IPS DF 19.7 (cell line): ENCODE data around the gene CHMP4B.
"Not testable (repeated sequence)": the region's sequence is repeated elsewhere in the genome, so short reads cannot be mapped to it uniquely, and the experiment has no call there.

Source experiments
- DNase-seq: peaks from one replicate; pipeline ENCODE4 v3.0.0-alpha.2; 2013; ENCODE audit warnings: low read depth, low spot score

The CHMP4B gene

DNA sequence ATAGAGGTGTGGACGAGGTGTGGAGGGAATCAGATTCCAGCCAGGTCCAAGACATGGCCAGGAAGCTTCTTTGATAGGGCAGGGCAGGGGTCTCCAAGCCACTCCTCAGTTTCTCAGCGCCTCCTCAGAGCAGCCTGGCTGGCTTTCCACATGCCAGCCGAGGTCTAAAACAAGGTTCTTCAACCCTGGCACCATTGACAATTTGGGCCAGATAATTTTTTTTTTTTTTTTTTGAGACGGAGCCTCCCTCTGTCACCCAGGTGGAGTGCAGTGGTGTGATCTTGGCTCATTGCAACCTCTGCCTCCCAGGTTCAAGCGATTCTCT, 21.3 kb upstream of the CHMP4B start:
- DNase-seq, result no peak

DNA sequence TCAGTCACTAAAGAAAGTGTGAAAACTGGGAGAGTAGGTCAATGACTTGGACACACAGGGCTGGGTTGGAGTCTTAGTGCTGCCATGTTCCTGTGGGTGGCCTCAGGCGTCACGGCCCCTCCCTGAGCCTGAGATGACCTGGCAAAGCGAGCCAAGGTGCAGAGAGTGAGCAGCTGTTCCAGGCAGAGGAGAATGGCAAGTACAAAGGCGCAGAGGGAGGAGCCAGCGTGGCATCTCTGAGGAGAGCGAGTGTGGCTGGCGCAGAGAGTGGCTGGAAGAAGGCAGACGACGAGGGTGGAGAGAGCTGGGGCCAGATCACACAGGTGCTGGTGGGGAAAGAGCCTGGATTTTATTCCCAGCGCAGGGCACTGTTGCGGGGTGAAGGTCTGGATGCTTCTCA, 20.6 kb upstream of the CHMP4B start:
- DNase-seq, result no peak

DNA sequence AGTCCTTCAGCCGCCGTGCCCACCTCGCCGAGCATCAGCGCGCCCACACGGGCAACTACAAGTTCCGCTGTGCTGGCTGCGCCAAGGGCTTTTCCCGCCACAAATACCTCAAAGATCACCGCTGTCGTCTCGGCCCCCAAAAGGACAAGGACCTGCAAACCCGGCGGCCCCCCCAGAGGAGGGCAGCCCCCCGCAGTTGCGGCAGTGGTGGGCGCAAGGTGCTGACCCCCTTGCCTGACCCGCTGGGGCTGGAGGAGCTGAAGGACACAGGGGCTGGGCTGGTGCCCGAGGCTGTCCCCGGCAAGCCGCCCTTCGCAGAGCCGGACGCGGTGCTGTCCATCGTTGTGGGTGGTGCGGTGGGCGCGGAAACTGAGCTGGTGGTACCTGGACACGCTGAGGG, 20.1 kb upstream of the CHMP4B start:
- no peak for DNase-seq

DNA sequence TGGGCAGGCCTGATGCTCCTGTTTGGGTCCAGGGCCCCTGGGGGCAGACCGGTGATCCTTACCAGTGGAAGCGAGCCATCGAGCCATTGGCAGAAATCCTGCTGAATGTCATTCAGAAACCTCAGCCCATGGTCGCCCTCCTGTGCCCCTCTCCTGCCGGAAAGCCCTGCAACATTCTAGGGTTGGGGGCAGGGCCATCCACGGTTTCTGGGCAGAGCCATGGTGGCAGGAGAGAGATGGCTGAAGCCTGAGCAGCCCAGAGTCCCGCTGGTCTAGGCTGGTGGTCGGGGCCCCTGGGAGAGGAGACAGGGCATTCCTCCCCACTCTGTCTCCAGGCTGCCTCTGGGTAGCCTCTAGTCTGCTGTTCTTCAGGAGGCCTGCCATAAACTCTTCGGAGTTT, 19.6 kb upstream of the CHMP4B start:
- DNase-seq, result no peak

DNA sequence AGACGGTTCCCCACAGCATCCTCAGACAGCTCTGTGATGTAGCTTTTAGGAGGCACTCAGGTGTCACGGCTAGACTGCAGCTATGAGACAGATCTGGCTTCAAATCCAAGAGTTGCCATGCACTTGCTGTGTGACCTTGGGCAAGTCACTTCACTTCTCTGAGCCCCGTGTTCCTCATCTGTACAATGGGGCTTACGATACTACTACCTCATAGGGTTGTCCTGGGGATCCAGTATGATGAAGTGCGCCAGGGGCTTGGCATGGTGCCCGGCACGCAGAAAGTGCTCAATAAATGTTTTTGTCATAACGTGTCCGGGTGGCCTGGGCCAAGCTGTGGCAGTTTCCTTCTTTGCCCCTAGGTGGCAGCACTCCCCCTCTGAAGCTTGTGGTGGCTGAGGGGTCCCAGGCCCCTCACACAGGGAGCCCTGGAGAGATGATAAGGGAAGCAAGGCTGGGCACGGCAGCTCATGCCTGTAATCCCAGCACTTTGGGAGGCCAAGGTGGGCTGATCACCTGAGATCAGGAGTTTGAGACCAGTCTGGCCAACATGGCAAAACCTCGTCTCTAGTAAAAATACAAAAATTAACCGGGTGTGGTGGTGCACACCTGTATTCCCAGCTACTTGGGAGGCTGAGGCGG, 19.1 kb upstream of the CHMP4B start:
- DNase-seq, result no peak

DNA sequence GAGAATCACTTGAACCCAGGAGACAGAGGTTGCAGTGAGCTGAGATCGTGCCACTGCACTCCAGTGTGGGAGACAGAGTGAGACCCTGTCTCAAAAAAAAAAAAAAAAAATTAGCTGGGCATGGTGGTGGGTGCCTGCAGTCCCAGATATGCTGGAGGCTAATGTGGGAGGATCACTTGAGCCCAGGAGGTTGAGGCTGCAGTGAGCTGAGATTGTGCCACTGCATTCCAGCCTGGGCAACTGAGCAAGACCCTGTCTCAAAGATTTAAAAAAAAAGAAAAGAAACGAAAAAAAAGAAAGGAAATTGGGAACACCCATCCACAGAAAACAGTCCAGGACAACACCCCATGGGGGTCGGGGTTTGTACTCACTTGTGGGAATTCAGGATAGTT, 18.6 kb upstream of the CHMP4B start:
- DNase-seq, result not testable (repeated sequence)

DNA sequence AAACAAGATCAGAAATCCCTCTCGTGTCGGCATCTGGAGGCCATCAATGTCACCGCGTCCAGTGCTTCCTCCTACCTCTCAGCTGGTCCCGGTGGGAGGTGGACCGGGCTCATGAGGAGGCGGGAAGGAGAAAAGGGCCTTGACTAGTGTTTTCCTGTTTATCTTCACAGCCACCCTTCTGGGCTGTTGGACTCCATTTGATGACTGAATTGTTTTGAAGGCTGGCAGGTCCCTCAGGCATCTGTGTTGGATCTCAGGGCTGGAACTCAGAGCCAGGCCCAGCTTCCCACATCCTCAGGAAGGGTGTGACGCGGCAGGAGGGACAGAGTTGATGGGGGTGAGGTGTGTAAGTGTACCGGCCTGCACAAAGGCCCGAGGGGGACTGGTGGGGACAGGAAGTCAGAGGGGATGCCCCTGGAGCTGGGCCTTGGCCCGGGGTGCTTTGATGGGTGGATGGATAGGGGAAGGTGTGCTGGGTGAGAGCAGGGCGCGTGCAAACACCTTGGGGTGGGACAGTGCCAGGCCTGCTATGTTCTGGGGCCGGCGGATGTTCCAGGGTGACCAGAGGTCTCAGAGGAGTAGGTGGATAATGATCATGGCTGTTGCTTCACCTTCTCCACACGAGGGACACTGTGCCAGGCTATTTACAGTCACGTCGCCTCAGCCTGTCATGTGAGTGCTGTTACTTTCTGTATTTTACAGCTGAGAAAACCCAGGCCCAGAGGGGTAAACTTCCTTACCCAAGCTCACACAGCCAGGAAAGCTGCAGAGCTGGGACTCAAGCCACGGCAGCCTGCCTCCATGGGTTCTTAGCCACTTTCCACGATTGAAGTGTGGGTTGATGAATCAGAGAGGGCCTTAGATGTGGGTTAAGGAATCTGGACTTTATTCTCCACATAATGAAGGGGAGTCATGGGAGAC, 17.9 kb upstream of the CHMP4B start:
- DNase-seq, result no peak

DNA sequence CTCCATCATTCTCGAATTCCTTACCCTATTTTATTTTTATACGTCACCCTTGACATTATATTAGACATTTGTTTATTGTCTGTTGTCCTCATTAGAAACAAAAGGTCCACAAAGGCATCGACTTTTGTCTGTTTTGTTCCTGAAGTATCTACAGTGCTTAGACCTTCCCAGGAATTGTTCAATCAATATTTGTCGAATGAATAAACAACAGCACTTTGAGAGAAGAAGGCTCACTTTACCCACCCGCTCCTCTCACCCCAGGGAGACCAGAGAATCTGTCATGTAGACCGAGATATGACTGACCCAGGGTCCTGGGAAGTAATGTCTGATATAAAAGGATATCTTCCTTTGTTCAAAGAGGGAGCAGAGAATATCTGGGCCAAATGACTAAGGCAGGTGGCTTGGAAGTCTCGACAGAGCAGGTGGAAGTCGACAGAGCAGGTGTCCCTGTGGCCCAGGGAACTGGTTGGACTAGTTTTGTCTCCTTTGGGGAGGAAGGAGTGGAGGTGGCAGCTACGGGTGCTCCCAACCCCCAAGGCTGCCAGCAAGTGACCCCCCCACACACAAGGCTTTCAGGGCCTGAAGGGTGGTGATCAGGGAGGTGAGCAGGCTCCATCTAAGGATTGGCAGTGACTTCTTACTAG, 14.8 kb upstream of the CHMP4B start:
- no peak for DNase-seq

DNA sequence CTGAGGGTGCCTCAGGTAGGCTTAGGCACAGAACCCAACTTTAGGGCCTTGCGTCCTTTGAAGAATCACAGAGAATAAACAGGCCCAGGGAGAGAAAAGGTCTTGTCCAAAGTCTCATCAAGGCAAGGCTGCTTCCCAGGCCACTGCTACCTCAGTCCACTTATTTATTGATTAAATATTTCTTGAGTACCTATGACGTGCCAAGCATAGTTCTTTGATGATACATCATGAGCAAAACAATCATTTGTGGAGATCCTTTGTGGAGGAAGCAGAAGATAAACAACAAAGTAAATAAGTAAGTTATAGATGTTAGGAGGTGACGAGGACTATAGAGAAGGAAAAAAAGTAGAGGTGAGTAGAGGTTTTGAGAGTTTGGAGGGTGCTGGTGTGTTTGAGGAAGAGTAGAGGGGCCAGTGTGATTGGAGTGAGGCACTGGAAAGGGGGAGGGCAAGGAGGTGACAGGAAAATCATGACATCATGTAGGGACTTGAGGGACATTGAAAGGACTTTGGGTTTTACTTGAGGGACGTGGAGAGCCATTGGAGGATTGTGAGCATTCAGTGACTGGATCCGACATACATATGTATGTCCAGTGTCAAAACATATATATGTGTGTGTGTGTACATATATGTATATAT, 14.1 kb upstream of the CHMP4B start:
- no peak for DNase-seq

DNA sequence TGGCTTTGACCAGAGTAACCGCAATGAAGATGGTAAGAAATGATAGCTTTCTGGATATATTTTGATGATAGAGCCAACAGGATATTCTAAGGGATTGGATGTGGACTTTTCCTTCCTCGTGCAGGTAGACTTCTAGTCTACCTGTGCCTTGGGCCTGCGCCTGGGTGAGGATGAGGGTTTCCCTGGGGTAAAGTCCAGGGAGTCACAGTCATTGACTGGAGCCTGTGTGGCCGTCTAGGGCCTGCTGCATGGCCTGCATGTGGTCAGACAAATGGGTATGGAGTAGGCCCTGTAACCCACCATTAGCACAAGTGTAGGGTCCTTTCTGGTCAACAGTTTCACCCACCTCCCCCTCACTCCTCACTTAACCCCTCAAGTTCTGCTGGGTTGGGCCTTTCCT, 12.7 kb upstream of the CHMP4B start:
- DNase-seq, result no peak

DNA sequence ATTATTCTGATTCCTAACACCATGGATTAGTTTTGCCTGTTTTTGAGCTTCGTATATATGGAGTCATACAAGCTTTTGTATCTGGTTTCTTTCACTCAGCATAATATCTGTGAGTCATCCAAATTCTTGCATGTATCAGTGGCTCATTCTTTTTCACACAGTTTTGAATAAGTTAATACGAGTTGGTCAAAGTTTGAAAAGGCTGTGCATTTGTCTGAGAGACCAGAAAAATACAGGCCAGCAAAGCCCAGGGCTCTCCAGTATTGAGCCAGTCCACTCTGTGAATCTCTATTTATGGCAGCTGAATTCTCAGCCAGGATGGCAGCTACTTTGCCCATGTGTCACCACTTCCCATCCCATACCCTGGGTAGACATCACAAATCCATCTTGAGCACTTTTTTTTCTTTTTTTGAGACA, 7.2 kb upstream of the CHMP4B start:
- DNase-seq, result no peak

DNA sequence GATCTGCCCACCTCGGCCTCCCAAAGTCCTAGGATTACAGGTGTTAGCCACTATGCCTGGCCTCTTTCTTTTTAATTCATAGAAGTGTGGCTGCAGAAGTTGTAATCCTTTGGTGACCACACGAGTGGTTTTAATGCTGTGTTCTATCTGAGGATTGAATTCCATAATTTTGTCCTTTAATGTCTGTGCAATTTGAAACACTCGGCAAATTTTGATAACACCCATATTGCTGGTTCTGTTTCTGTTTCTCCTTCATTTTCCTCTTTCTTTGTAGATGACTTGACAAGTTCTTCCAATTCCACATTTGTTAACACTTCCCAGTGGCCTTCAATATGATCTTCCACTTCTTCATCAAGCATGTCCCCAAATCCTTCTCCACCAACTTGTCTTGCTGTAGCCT, 2.8 kb upstream of the CHMP4B start:
- DNase-seq, result no peak

DNA sequence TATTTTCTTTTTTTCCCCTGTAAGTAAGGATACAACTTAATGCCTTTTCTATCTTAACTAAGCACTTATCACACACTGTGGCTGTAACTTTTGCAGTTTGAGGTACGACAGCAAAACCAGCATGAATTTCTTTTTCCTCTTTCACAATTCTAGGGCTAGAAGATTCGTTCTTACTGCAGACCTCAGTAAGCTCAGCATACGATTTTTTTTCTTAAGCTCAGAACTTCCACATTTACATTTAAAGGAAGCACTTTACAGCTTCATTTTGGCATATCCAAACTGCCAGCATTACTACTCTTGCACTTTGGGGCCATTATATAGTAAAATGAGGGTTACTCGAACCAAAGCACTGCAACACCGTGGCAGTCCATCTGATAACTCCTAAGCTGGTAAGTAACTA, 889 bp upstream of the CHMP4B start:
- no peak for DNase-seq

DNA sequence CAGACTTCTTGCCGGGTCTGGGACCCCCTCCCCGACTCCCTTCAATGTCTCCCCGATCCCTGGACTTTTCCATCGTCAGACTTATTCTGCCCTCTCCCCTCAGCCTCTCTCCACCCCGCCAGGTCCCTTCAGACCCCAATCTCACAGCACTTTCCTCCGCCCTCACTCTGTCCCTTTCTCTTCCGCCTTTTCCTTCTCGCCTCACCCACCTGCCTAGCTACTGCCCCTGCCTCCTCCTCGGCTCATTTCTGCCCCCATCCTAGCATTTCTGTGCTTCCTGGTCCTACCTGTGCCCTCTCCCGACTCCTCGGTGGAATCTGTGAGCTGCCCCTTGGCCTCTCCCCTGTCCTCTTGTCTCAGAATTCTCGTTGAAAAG, 616 bp downstream of the CHMP4B start:
- no peak for DNase-seq

DNA sequence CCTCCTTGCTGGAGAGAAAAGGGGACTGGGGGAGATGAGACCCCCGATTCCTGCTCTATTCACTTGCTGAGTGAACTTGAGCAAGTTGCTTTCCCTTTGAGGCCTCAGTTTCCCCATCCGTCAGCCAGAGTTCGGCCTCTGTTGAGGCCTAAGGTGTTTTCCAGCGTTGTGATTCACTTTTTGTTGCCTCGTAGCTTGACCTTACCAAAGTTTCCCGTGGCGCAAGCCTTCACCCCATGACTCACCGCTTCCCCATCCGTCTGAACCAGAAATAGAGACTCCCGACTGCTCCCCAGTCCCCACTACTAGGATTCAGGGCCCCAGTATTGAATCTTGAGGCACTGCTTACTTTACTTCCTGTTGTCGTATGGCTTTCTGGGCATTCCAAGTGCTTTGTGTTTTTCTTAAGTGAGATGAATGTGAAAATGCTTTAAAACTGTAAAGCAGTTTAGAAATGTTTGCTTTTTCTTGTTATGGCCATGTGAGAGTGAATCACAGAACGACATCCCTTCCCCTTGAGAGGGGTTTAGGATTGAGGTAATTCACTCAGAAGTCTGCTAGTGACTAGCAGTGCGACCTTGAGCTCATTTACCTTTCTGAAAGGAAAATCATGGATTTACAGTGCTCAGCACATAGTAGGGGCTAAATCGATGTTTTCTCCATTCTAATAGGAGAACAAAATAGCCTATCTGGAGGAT, 1.2 kb downstream of the CHMP4B start:
- no peak for DNase-seq

DNA sequence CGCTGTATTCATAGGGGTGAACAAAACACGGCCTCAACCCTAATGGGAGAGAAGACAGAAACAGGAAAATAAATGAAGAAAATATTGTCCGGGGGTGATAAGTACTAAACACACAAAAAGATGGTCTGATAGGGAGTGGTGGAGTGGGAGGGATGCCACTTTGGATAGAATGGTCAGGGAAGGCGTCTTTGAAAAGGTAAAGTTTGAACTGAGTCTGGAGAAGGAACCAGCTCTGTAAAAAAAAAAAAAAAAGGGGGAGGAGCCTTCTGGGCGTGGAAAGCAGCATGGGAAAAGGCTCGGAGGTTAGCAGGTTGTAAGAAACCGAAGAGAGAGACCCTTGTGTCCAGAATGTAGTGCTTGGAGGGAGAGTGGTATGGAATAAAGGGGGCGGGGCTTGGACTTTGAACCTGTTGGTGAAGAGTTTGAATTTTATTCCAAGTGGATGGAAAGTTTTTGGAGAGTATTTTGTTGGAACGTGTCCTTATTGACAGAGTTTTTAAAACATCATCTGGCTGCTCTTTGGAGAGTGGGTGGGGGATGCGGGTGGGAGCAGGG, 1.8 kb downstream of the CHMP4B start:
- DNase-seq, result no peak

DNA sequence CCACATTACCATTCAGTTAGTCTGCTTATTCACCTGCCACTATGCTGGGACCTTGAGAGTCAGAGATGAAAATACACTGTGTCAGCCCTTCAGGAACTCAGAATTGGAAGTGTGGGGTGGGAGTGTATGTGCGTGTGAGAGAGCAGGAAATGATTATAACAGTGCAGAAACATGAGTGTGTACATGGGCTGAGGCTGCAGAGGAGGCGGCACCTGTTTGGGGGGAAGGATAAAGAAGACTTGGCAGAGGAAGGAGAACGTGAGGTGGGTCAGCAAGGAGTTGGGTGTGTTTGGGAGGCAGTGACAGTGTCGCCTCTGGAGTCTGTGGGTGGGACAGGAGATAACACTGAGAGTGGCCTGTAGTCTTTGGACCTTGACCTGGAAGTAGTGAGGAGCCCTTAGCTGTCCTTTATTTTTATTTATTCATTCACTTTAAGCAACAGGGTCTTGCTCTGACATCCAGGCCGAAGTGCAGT, 3.1 kb downstream of the CHMP4B start:
- DNase-seq, result no peak

DNA sequence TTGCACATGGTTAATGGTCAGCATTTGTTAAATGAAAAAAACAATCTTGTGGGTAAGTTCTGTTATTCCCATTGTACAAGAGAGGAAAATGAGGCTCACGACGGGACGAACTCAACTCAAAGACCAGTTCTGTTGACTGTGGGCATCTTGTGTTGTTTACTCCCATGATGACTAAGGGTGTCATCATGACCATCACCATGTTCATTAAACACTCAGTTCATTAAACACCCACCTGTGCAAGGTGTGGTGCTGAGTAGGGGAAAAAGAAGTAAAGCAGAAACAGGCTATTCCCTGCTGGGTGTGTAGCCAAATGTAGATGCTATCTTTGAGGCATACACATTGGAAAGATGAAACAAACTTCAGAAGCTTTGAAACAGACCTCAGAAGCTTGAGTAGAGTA, 4.5 kb downstream of the CHMP4B start:
- no peak for DNase-seq

DNA sequence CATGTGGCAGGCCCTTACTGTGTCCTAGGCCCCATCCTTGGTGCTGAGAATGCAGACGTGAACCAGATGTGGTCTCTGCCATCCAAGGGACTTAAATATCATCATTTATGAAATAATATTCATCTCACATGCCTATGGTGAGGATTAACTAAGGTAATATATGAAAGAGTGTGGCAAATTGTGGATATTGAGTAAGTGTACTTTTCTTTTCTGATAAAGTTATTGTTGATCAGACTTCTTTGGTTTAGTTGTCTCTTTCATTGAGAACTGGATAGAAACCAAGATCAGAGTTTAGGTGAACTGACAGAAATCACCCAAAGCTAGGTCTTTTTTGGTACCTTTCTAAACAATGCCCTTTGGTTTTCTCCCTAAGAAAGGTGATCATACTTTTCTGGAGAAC, 5.0 kb downstream of the CHMP4B start:
- no peak for DNase-seq

DNA sequence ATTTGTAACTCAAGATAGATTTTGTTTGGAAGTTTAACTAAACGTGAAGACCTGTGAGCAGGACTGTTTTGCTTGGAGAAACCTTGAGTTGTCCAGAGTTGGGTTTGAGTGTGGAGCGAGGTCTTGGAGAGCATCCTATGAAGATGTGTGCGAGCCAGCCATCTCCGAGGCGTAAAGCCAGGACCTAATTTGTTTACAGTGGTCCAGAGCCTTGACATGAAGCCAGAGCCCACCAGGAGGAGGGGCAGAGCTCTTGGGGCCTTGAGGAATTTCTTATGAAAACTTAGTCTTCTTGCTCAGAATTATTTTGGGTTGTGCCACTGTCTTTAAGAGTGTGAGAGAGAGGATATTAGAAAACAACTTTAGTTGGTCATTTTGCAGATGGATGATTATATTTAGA, 6.3 kb downstream of the CHMP4B start:
- no peak for DNase-seq

DNA sequence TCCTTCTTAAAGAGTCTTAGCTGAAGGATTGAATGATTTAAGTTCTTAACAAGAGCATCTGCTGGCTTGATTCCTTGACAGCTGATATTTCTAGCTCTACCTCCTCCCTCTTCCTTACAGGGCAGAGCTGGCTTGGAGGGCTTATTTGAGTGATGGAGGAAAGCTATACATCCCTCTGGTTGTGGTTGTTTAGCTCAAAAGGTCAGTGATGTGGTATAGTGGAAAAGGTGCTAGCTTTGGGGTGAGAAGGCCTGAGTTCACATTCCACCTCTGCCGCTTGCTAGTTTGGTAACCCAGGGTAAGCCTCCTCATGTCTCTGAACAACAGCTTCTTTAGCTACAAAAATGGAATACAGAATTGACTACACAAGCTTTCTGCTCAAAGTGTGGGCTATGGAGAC, 8.3 kb downstream of the CHMP4B start:
- no peak for DNase-seq
